ENCODE measurements around the gene KIF23.

DNA sequence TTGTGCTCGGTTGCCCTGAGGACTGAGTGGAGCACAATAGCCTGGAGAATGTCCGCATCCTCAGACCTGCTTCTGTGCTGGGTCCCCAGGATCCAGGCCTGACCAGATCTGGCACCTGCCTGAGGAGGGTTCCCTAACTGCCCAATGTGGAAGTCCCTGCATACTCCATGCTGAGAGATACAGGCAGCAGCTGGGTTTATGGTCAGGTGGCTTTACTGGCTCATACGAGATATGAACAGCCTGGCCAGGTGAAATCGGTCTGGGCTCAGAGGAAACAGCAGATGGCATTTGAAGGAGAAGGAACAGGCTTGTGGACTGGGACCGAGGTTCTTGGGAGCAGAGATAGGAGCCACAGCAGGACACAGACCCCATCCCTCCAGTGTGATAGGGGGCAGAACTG is 18.2 kb upstream of the KIF23 start:
- TF ChIP-seq ELF4 (CRISPR knock-in tag; IDR thresholded peaks at IDR 0.05; ENCODE audit: low read depth) (no peak), IRF2 (CRISPR knock-in tag; IDR thresholded peaks at IDR 0.05; ENCODE audit: borderline replicate concordance, low read depth) (no peak)
- TF ChIP-seq, protein P1, sequence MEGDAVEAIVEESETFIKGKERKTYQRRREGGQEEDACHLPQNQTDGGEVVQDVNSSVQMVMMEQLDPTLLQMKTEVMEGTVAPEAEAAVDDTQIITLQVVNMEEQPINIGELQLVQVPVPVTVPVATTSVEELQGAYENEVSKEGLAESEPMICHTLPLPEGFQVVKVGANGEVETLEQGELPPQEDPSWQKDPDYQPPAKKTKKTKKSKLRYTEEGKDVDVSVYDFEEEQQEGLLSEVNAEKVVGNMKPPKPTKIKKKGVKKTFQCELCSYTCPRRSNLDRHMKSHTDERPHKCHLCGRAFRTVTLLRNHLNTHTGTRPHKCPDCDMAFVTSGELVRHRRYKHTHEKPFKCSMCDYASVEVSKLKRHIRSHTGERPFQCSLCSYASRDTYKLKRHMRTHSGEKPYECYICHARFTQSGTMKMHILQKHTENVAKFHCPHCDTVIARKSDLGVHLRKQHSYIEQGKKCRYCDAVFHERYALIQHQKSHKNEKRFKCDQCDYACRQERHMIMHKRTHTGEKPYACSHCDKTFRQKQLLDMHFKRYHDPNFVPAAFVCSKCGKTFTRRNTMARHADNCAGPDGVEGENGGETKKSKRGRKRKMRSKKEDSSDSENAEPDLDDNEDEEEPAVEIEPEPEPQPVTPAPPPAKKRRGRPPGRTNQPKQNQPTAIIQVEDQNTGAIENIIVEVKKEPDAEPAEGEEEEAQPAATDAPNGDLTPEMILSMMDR (IDR thresholded peaks at IDR 0.05), result no peak
- TF ChIP-seq, protein P2, sequence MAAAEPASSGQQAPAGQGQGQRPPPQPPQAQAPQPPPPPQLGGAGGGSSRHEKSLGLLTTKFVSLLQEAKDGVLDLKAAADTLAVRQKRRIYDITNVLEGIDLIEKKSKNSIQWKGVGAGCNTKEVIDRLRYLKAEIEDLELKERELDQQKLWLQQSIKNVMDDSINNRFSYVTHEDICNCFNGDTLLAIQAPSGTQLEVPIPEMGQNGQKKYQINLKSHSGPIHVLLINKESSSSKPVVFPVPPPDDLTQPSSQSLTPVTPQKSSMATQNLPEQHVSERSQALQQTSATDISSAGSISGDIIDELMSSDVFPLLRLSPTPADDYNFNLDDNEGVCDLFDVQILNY (CRISPR knock-in tag; IDR thresholded peaks at IDR 0.05), result no peak
- TF ChIP-seq, protein P3, sequence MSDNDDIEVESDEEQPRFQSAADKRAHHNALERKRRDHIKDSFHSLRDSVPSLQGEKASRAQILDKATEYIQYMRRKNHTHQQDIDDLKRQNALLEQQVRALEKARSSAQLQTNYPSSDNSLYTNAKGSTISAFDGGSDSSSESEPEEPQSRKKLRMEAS (CRISPR knock-in tag; IDR thresholded peaks at IDR 0.05), result no peak
- TF ChIP-seq, protein P4, sequence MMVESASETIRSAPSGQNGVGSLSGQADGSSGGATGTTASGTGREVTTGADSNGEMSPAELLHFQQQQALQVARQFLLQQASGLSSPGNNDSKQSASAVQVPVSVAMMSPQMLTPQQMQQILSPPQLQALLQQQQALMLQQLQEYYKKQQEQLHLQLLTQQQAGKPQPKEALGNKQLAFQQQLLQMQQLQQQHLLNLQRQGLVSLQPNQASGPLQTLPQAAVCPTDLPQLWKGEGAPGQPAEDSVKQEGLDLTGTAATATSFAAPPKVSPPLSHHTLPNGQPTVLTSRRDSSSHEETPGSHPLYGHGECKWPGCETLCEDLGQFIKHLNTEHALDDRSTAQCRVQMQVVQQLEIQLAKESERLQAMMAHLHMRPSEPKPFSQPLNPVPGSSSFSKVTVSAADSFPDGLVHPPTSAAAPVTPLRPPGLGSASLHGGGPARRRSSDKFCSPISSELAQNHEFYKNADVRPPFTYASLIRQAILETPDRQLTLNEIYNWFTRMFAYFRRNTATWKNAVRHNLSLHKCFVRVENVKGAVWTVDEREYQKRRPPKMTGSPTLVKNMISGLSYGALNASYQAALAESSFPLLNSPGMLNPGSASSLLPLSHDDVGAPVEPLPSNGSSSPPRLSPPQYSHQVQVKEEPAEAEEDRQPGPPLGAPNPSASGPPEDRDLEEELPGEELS (CRISPR knock-in tag; IDR thresholded peaks at IDR 0.05), result no peak
- TF ChIP-seq, protein P5, sequence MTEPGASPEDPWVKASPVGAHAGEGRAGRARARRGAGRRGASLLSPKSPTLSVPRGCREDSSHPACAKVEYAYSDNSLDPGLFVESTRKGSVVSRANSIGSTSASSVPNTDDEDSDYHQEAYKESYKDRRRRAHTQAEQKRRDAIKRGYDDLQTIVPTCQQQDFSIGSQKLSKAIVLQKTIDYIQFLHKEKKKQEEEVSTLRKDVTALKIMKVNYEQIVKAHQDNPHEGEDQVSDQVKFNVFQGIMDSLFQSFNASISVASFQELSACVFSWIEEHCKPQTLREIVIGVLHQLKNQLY (CRISPR knock-in tag; IDR thresholded peaks at IDR 0.05), result no peak
- TF ChIP-seq, protein P6, sequence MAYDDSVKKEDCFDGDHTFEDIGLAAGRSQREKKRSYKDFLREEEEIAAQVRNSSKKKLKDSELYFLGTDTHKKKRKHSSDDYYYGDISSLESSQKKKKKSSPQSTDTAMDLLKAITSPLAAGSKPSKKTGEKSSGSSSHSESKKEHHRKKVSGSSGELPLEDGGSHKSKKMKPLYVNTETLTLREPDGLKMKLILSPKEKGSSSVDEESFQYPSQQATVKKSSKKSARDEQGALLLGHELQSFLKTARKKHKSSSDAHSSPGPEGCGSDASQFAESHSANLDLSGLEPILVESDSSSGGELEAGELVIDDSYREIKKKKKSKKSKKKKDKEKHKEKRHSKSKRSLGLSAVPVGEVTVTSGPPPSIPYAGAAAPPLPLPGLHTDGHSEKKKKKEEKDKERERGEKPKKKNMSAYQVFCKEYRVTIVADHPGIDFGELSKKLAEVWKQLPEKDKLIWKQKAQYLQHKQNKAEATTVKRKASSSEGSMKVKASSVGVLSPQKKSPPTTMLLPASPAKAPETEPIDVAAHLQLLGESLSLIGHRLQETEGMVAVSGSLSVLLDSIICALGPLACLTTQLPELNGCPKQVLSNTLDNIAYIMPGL (CRISPR knock-in tag; IDR thresholded peaks at IDR 0.05), result no peak
- TF ChIP-seq, protein P7, sequence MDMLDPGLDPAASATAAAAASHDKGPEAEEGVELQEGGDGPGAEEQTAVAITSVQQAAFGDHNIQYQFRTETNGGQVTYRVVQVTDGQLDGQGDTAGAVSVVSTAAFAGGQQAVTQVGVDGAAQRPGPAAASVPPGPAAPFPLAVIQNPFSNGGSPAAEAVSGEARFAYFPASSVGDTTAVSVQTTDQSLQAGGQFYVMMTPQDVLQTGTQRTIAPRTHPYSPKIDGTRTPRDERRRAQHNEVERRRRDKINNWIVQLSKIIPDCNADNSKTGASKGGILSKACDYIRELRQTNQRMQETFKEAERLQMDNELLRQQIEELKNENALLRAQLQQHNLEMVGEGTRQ (CRISPR knock-in tag; IDR thresholded peaks at IDR 0.05), result no peak
